Keratinocyte (primary cell): ENCODE data around the gene ALG14.

Experiments used
- EZH2 ChIP-seq: IDR thresholded peaks from one replicate; pipeline ENCODE4 v1.6.1; 2012; ENCODE audit warnings: inconsistent platforms, mild to moderate bottlenecking, low read length, moderate library complexity
- TF ChIP-seq, protein P1 (sequence below), 3 experiments: IDR thresholded peaks in 1 of 3; conservative IDR thresholded peaks in 1 of 3; optimal IDR thresholded peaks in 1 of 3; 2 replicates in 2 of 3; 3 replicates in 1 of 3; pipeline versions ENCODE3 to v1.5.1; 2011; ENCODE audit warnings: low read length in 3 of 3, mild to moderate bottlenecking in 3 of 3, moderate library complexity in 2 of 3, control low read depth in 1 of 3, inconsistent platforms in 1 of 3; ENCODE audit not compliant: insufficient read depth in 2 of 3; ENCODE audit errors: extremely low read depth in 1 of 3

DNA sequence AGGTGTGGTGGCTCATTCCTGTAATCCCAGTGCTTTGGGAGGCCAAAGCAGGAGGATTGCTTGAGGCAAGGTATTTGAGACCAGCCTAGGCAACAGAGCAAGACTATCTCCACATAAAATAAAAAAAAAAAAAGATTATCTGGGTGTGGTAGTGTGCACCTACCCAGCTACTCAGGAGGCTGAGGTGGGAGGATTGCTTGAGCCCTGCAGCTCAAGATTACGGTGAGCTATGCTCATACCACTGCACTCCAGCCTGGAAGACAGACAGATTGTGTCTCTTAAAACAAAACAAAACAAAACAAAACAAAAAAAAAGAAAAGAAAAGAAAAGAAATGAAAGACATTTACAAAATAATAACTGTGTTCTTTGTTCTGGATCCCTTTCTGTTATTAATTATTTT, 38.3 kb upstream of the ALG14 start:
- TF ChIP-seq, protein P1, sequence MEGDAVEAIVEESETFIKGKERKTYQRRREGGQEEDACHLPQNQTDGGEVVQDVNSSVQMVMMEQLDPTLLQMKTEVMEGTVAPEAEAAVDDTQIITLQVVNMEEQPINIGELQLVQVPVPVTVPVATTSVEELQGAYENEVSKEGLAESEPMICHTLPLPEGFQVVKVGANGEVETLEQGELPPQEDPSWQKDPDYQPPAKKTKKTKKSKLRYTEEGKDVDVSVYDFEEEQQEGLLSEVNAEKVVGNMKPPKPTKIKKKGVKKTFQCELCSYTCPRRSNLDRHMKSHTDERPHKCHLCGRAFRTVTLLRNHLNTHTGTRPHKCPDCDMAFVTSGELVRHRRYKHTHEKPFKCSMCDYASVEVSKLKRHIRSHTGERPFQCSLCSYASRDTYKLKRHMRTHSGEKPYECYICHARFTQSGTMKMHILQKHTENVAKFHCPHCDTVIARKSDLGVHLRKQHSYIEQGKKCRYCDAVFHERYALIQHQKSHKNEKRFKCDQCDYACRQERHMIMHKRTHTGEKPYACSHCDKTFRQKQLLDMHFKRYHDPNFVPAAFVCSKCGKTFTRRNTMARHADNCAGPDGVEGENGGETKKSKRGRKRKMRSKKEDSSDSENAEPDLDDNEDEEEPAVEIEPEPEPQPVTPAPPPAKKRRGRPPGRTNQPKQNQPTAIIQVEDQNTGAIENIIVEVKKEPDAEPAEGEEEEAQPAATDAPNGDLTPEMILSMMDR (optimal IDR thresholded peaks at IDR 0.05 in 1 of 3, IDR thresholded peaks at IDR 0.05 in 1 of 3, conservative IDR thresholded peaks at IDR 0.05 in 1 of 3; ENCODE audit: extremely low read depth in 1 of 3, insufficient read depth in 2 of 3, low read length in 3 of 3): no peak
- TF ChIP-seq EZH2: no peak
